ENCODE data around the gene FOXK2. TPM values are rescaled to one million over a fixed set of nuclear protein-coding genes. Genes with fewer than 3 reads are reported as not detected.
A peak's percentile ranks its signal among the peaks of the same experiment; 100 is the strongest.

Gene FOXK2
- total RNA-seq, 4 donors from 2014 or later, result 40.6 to 67.7 (median 61.1) TPM

GRCh38 chr17:82649501-82650261, 130.1 kb downstream of the FOXK2 start:
- no peaks in the 10 kb centered on the region for H3K9me3 ChIP-seq
- no peaks in the 10 kb centered on the region for H3K36me3 ChIP-seq
- no peak for DNase-seq
- H3K4me1 ChIP-seq, result peaks cover 0 to 37% (median 10%) of the 10 kb centered on the region in 4 donors
- H3K4me3 ChIP-seq, result no peak overlapping the region
- TF ChIP-seq, protein P1, sequence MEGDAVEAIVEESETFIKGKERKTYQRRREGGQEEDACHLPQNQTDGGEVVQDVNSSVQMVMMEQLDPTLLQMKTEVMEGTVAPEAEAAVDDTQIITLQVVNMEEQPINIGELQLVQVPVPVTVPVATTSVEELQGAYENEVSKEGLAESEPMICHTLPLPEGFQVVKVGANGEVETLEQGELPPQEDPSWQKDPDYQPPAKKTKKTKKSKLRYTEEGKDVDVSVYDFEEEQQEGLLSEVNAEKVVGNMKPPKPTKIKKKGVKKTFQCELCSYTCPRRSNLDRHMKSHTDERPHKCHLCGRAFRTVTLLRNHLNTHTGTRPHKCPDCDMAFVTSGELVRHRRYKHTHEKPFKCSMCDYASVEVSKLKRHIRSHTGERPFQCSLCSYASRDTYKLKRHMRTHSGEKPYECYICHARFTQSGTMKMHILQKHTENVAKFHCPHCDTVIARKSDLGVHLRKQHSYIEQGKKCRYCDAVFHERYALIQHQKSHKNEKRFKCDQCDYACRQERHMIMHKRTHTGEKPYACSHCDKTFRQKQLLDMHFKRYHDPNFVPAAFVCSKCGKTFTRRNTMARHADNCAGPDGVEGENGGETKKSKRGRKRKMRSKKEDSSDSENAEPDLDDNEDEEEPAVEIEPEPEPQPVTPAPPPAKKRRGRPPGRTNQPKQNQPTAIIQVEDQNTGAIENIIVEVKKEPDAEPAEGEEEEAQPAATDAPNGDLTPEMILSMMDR (IDR thresholded peaks at IDR 0.05), result no peak
- no peak for TF ChIP-seq POLR2A (IDR thresholded peaks at IDR 0.05)
- no peaks in the 10 kb centered on the region for H3K27me3 ChIP-seq
- H3K27ac ChIP-seq, result no peak overlapping the region

DNA sequence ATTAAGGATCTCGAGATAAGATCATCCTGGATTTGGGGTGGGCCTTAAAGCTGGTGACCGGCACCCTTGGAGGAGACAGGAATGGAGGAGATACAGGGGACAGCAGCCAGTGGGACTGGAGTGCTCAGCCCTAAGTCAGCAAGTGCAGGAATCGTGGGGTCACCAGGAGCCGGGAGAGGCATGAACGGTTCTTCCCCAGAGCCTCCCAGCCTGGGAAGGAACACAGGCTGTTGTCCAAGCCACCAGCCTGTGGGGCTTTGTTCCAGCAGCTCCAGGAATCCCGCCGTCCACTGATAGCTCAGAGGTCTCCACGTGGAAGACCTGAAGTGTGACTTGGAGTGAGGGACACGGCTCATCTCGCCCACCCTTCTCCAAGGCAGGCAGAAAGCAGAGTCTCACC, 131.2 kb downstream of the FOXK2 start:
- no peaks in the 10 kb centered on the region for H3K27me3 ChIP-seq
- H3K36me3 ChIP-seq, result no peaks in the 10 kb centered on the region
- H3K27ac ChIP-seq, result no peak overlapping the region
- TF ChIP-seq POLR2A (IDR thresholded peaks at IDR 0.05), result no peak
- TF ChIP-seq, protein P1 (IDR thresholded peaks at IDR 0.05), result no peak
- H3K4me3 ChIP-seq, result no peak overlapping the region
- peaks cover 0 to 38% (median 10%) of the 10 kb centered on the region in 4 donors for H3K4me1 ChIP-seq
- DNase-seq, result no peak
- H3K9me3 ChIP-seq, result no peaks in the 10 kb centered on the region

- Histone ChIP-seq H3K9me3 (no peaks in the 10 kb centered on the region), H3K36me3 (peaks cover 0 to 3% (median 0%) of the 10 kb centered on the region in 3 donors), H3K4me3 (peak overlapping the region in 1 of 4 donors; percentile 22), H3K27me3 (no peaks in the 10 kb centered on the region), H3K4me1 (peaks cover 0 to 22% (median 0%) of the 10 kb centered on the region in 4 donors), H3K27ac (peak overlapping the region in 2 of 4 donors; percentile 31 to 68)
- no peak for TF ChIP-seq POLR2A (IDR thresholded peaks at IDR 0.05)
- TF ChIP-seq, protein P1 (IDR thresholded peaks at IDR 0.05), result no peak
- DNase-seq, result no peak
Measured at GRCh38 chr17:82653651-82654528, 134.4 kb downstream of the FOXK2 start.

Other genes with a start within 250 kb of the FOXK2 start
- gene CSNK1D, start 246.0 kb upstream of the FOXK2 start, total RNA-seq, result 100 to 1,000 TPM; 148 to 232 (median 215) TPM
- 10 to 100 TPM in 3 of 4 donors, not detected in 1; 11.6 to 15.4 (median 15.2) TPM for gene CD7, start 202.1 kb upstream of the FOXK2 start, total RNA-seq
- 100 to 1,000 TPM in 2 of 4 donors, 10 to 100 TPM in 2; 10.7 to 258 (median 94.5) TPM for gene SECTM1, start 186.0 kb upstream of the FOXK2 start, total RNA-seq
- gene TEX19, start 160.5 kb upstream of the FOXK2 start, total RNA-seq, result not detected
- gene UTS2R, start 148.0 kb upstream of the FOXK2 start, total RNA-seq, result not detected
- gene HEXD, start 101.4 kb upstream of the FOXK2 start, total RNA-seq, result 100 to 1,000 TPM in 1 of 4 donors, 10 to 100 TPM in 3; 42.7 to 128 (median 80.5) TPM
- gene OGFOD3, start 101.1 kb upstream of the FOXK2 start, total RNA-seq, result 10 to 100 TPM; 12.4 to 30.1 (median 24.0) TPM
- gene CYBC1, start 69.0 kb upstream of the FOXK2 start, total RNA-seq, result 100 to 1,000 TPM in 1 of 4 donors, 10 to 100 TPM in 3; 79.2 to 103 (median 88.0) TPM
- 10 to 100 TPM; 31.9 to 81.7 (median 52.0) TPM for gene NARF, start 61.0 kb upstream of the FOXK2 start, total RNA-seq
- 10 to 100 TPM; 68.8 to 90.0 (median 77.2) TPM for gene WDR45B, start 128.7 kb downstream of the FOXK2 start, total RNA-seq
- gene RAB40B, start 179.0 kb downstream of the FOXK2 start, total RNA-seq, result 10 to 100 TPM; 13.3 to 63.5 (median 29.1) TPM
- gene FN3KRP, start 197.0 kb downstream of the FOXK2 start, total RNA-seq, result 10 to 100 TPM; 15.5 to 33.0 (median 19.7) TPM
- gene FN3K, start 215.9 kb downstream of the FOXK2 start, total RNA-seq, result 10 to 100 TPM; 14.0 to 56.3 (median 23.0) TPM
- gene TBCD, start 232.3 kb downstream of the FOXK2 start, total RNA-seq, result 100 to 1,000 TPM in 1 of 4 donors, 10 to 100 TPM in 3; 58.7 to 130 (median 74.8) TPM